Astrocyte (in vitro differentiated cells and primary cell): ENCODE data around the gene SPAG8. TPM values are rescaled to one million over a fixed set of nuclear protein-coding genes. Genes with fewer than 3 reads are reported as not detected.

ENCODE experiments used
- DNase-seq: peaks from one replicate; pipeline ENCODE4 v3.0.0-alpha.2; 2010; ENCODE audit warnings: low read depth
- FAIRE-seq: peaks from 2 replicates; lab custom pipeline; 2011; peaks lifted over from hg19 to GRCh38; lab: Jason Lieb, UNC
- H2AFZ ChIP-seq: 2 replicates; pipeline ENCODE4 v1.6.0; 2012; ENCODE audit warnings: low read depth, low read length, inconsistent platforms
- H3K27ac ChIP-seq: 2 replicates; pipeline ENCODE4 v1.5.1; 2011; ENCODE audit warnings: low read depth, low read length, inconsistent platforms
- H3K27me3 ChIP-seq: 2 replicates; pipeline ENCODE4 v1.6.0; 2011; ENCODE audit warnings: low read length, inconsistent platforms; ENCODE audit not compliant: insufficient read depth
- H3K36me3 ChIP-seq: 2 replicates; pipeline ENCODE4 v1.5.1; 2011; ENCODE audit warnings: low read length, inconsistent platforms; ENCODE audit not compliant: insufficient read depth
- H3K4me1 ChIP-seq: 2 replicates; pipeline ENCODE4 v1.5.1; 2011; ENCODE audit warnings: low read length, inconsistent platforms; ENCODE audit not compliant: insufficient read depth
- H3K4me2 ChIP-seq: 2 replicates; pipeline ENCODE4 v1.6.0; 2012; ENCODE audit warnings: low read length, inconsistent platforms
- H3K4me3 ChIP-seq: 2 replicates; pipeline ENCODE4 v1.5.1; 2011; ENCODE audit warnings: low read depth, mild to moderate bottlenecking, low read length, inconsistent platforms; ENCODE audit not compliant: insufficient read depth
- H3K79me2 ChIP-seq: 2 replicates; pipeline ENCODE4 v1.6.0; 2012; ENCODE audit warnings: mild to moderate bottlenecking, low read length, inconsistent platforms; ENCODE audit not compliant: insufficient read depth
- H3K9ac ChIP-seq: 2 replicates; pipeline ENCODE4 v1.6.0; 2012; ENCODE audit warnings: mild to moderate bottlenecking, low read length, inconsistent platforms
- H3K9me3 ChIP-seq: 2 replicates; pipeline ENCODE4 v1.5.1; 2012; ENCODE audit warnings: low read depth, mild to moderate bottlenecking, low read length, inconsistent platforms; ENCODE audit not compliant: insufficient read depth
- H4K20me1 ChIP-seq: 2 replicates; pipeline ENCODE4 v1.6.0; 2012; ENCODE audit warnings: low read length, inconsistent platforms; ENCODE audit not compliant: insufficient read depth
- H3K27ac Mint-ChIP-seq: one replicate; pipeline ENCODE4 v1.8.0; 2021; ENCODE audit warnings: mild to moderate bottlenecking, mixed read lengths; ENCODE audit not compliant: unreplicated experiment
- H3K27me3 Mint-ChIP-seq: one replicate; pipeline ENCODE4 v1.8.0; 2021; ENCODE audit warnings: low read depth, mixed read lengths; ENCODE audit not compliant: unreplicated experiment
- H3K36me3 Mint-ChIP-seq: one replicate; pipeline ENCODE4 v1.8.0; 2021; ENCODE audit warnings: low read depth, mixed read lengths; ENCODE audit not compliant: unreplicated experiment
- H3K4me1 Mint-ChIP-seq: one replicate; pipeline ENCODE4 v1.8.0; 2021; ENCODE audit warnings: low read depth, mixed read lengths; ENCODE audit not compliant: unreplicated experiment
- H3K4me3 Mint-ChIP-seq: one replicate; pipeline ENCODE4 v1.8.0; 2021; ENCODE audit warnings: mild to moderate bottlenecking, moderate library complexity, mixed read lengths; ENCODE audit not compliant: unreplicated experiment
- H3K9me3 Mint-ChIP-seq: one replicate; pipeline ENCODE4 v1.8.0; 2021; ENCODE audit warnings: mild to moderate bottlenecking, mixed read lengths; ENCODE audit not compliant: unreplicated experiment
- EZH2 ChIP-seq: IDR thresholded peaks from 2 replicates; pipeline ENCODE4 v1.6.1; 2012; ENCODE audit warnings: mild to moderate bottlenecking, low read length, inconsistent platforms; ENCODE audit not compliant: insufficient read depth
- total RNA-seq: library from RNA; stranded (reverse); gene quantifications from 2 replicates; pipeline ENCODE4 v1.2.1, GENCODE V29; 2021
- TF ChIP-seq, protein P1 (sequence below): IDR thresholded peaks from 2 replicates; pipeline ENCODE4 v1.5.1; 2011; ENCODE audit warnings: low read depth, mild to moderate bottlenecking, inconsistent platforms, low read length, moderate library complexity; ENCODE audit not compliant: insufficient read depth

The SPAG8 gene
- total RNA-seq, 1 donor from 2014 or later, result 0.52 TPM

DNA sequence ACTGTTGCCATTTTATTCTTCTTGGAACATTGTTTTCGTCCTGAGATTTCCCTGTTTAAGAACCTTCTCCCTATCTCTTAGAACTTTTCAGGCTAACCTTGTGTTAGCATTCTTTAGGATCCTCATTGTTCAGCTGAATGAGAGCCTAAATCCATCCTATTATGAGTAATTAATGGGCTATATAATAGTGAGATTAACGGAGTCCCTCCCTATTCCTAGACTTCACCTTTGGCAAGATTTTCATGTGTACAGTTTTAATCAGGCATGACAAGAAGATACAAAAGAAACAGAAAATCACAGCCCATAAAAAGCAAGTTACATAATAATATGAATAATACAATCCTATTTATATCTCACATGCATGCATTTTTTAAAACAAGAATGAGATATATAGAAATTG lies 48.9 kb downstream of the SPAG8 start:
- Histone ChIP-seq H3K4me1 (peaks cover 8% of the 10 kb centered on the region), H3K27me3 (no peaks in the 10 kb centered on the region), H3K9ac (no peak overlapping the region), H3K79me2 (no peaks in the 10 kb centered on the region), H4K20me1 (no peaks in the 10 kb centered on the region), H3K27ac (no peak overlapping the region), H2AFZ (no peak overlapping the region), H3K4me3 (no peak overlapping the region), H3K36me3 (no peaks in the 10 kb centered on the region), H3K4me2 (no peak overlapping the region), H3K9me3 (no peaks in the 10 kb centered on the region)
- no peak for DNase-seq
- no peak for FAIRE-seq
- Mint-ChIP-seq H3K4me1 (peaks cover 8% of the 10 kb centered on the region), H3K4me3 (no peak overlapping the region), H3K27ac (no peak overlapping the region), H3K36me3 (no peaks in the 10 kb centered on the region), H3K27me3 (no peaks in the 10 kb centered on the region), H3K9me3 (no peaks in the 10 kb centered on the region)
- TF ChIP-seq, protein P1, sequence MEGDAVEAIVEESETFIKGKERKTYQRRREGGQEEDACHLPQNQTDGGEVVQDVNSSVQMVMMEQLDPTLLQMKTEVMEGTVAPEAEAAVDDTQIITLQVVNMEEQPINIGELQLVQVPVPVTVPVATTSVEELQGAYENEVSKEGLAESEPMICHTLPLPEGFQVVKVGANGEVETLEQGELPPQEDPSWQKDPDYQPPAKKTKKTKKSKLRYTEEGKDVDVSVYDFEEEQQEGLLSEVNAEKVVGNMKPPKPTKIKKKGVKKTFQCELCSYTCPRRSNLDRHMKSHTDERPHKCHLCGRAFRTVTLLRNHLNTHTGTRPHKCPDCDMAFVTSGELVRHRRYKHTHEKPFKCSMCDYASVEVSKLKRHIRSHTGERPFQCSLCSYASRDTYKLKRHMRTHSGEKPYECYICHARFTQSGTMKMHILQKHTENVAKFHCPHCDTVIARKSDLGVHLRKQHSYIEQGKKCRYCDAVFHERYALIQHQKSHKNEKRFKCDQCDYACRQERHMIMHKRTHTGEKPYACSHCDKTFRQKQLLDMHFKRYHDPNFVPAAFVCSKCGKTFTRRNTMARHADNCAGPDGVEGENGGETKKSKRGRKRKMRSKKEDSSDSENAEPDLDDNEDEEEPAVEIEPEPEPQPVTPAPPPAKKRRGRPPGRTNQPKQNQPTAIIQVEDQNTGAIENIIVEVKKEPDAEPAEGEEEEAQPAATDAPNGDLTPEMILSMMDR, result no peak
- TF ChIP-seq EZH2, result no peak

DNA sequence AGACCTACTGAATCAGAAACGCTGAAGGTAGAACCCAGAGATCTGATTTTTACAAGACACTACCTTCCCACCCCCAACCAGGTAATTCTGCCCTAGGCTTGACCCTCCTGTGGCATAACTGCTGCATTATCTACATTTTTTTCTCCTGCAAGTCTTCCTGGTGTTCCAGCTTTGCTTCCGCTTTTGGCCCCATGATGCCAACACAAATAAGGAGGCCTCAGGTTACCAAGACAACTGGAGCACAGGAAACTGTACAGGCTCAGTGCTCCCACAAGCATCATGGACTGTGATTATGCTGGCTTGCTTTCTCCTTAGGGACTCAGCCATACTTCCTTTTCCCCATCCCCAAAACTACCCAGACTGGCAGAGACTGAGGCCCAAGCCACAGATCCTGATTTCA lies 51.4 kb downstream of the SPAG8 start:
- Histone ChIP-seq H3K4me2 (peak overlapping the region; percentile 31), H4K20me1 (no peaks in the 10 kb centered on the region), H3K27me3 (no peaks in the 10 kb centered on the region), H3K4me1 (peaks cover 25% of the 10 kb centered on the region), H3K9ac (no peak overlapping the region), H3K9me3 (no peaks in the 10 kb centered on the region), H3K79me2 (no peaks in the 10 kb centered on the region), H3K4me3 (no peak overlapping the region), H3K36me3 (no peaks in the 10 kb centered on the region), H3K27ac (no peak overlapping the region), H2AFZ (no peak overlapping the region)
- DNase-seq (peak; percentile 65), FAIRE-seq (no peak)
- Mint-ChIP-seq H3K4me3 (no peak overlapping the region), H3K4me1 (peaks cover 10% of the 10 kb centered on the region), H3K36me3 (peaks cover 1% of the 10 kb centered on the region), H3K27me3 (no peaks in the 10 kb centered on the region), H3K27ac (no peak overlapping the region), H3K9me3 (no peaks in the 10 kb centered on the region)
- TF ChIP-seq, protein P1, result no peak
- TF ChIP-seq EZH2, result no peak

DNA sequence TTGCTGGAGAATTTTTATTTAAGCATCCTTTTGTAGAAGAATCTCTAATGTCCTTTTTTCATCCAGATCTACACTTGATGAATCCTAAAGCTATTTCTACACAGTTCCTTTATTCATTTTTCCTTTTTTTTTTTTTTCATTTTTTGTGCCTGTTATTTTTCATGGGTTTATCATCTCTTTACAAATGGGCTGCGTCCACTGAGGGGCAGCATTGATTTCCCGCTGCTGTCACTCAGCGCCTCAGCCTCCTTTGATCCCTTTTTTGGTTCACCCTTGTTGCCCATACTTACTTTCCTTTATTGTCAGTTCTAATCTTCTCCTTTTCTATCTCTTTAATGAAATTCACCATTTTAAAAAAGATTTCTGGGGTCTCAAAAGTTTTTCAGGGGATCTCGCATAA lies 52.3 kb downstream of the SPAG8 start:
- Histone ChIP-seq H3K4me1 (peaks cover 25% of the 10 kb centered on the region), H3K4me2 (no peak overlapping the region), H4K20me1 (peaks cover under 1% of the 10 kb centered on the region), H3K9me3 (no peaks in the 10 kb centered on the region), H3K9ac (no peak overlapping the region), H3K27me3 (no peaks in the 10 kb centered on the region), H2AFZ (no peak overlapping the region), H3K79me2 (no peaks in the 10 kb centered on the region), H3K4me3 (no peak overlapping the region), H3K27ac (no peak overlapping the region), H3K36me3 (no peaks in the 10 kb centered on the region)
- H3K27me3 Mint-ChIP-seq, result no peaks in the 10 kb centered on the region
- peaks cover 10% of the 10 kb centered on the region for H3K4me1 Mint-ChIP-seq
- DNase-seq, result no peak
- H3K9me3 Mint-ChIP-seq, result no peaks in the 10 kb centered on the region
- TF ChIP-seq, protein P1, result no peak
- no peak for TF ChIP-seq EZH2
- H3K27ac Mint-ChIP-seq, result no peak overlapping the region
- FAIRE-seq, result no peak
- no peak overlapping the region for H3K4me3 Mint-ChIP-seq
- H3K36me3 Mint-ChIP-seq, result peaks cover 2% of the 10 kb centered on the region

Other genes starting within 250 kb of the SPAG8 start
- gene TESK1, start 207.0 kb downstream of the SPAG8 start, total RNA-seq, result 30.9 and 33.7 TPM in 2 replicates
- 1.8 and 2.4 TPM in 2 replicates for gene CD72, start 193.8 kb downstream of the SPAG8 start, total RNA-seq
- gene SIT1, start 161.3 kb downstream of the SPAG8 start, total RNA-seq, result not detected in 2 replicates
- 13,402 and 14,410 TPM in 2 replicates for gene RMRP, start 154.2 kb downstream of the SPAG8 start, total RNA-seq
- gene CCDC107, start 154.0 kb downstream of the SPAG8 start, total RNA-seq, result 15.5 and 18.8 TPM in 2 replicates
- gene ARHGEF39, start 147.1 kb downstream of the SPAG8 start, total RNA-seq, result 0.53 and 1.0 TPM in 2 replicates
- not detected in 2 replicates for gene CA9, start 138.3 kb downstream of the SPAG8 start, total RNA-seq
- gene TPM2, start 122.3 kb downstream of the SPAG8 start, total RNA-seq, result 1,947 and 2,001 TPM in 2 replicates
- 518 and 525 TPM in 2 replicates for gene TLN1, start 80.1 kb downstream of the SPAG8 start, total RNA-seq
- gene CREB3, start 79.6 kb downstream of the SPAG8 start, total RNA-seq, result 80.3 and 84.1 TPM in 2 replicates
- 38.3 and 42.5 TPM in 2 replicates for gene GBA2, start 63.0 kb downstream of the SPAG8 start, total RNA-seq
- gene RGP1, start 63.0 kb downstream of the SPAG8 start, total RNA-seq, result 27.2 and 30.0 TPM in 2 replicates
- gene MSMP, start 58.0 kb downstream of the SPAG8 start, total RNA-seq, result not detected in 2 replicates
- 24.6 and 26.1 TPM in 2 replicates for gene NPR2, start 20.7 kb downstream of the SPAG8 start, total RNA-seq
- 22.8 and 23.7 TPM in 2 replicates for gene HINT2, start 2.8 kb upstream of the SPAG8 start, total RNA-seq
- gene FAM221B, start 16.5 kb upstream of the SPAG8 start, total RNA-seq, result not detected in 2 replicates
- gene TMEM8B, start 17.0 kb upstream of the SPAG8 start, total RNA-seq, result 8.6 and 8.9 TPM in 2 replicates
- not detected in 2 replicates for gene OR13J1, start 58.1 kb upstream of the SPAG8 start, total RNA-seq
- gene HRCT1, start 93.9 kb upstream of the SPAG8 start, total RNA-seq, result 0.39 and 0.62 TPM in 2 replicates
- gene SPAAR, start 97.2 kb upstream of the SPAG8 start, total RNA-seq, result 0.17 and 0.18 TPM in 2 replicates
- gene OR2S2, start 145.9 kb upstream of the SPAG8 start, total RNA-seq, result not detected in 2 replicates
- 21.6 and 25.1 TPM in 2 replicates for gene RECK, start 224.7 kb upstream of the SPAG8 start, total RNA-seq